ENCODE measurements around the gene GLIPR1L2.
"Not testable (repeated sequence)": the region's sequence is repeated elsewhere in the genome, so short reads cannot be mapped to it uniquely, and the experiment has no call there.

The GLIPR1L2 gene

DNA sequence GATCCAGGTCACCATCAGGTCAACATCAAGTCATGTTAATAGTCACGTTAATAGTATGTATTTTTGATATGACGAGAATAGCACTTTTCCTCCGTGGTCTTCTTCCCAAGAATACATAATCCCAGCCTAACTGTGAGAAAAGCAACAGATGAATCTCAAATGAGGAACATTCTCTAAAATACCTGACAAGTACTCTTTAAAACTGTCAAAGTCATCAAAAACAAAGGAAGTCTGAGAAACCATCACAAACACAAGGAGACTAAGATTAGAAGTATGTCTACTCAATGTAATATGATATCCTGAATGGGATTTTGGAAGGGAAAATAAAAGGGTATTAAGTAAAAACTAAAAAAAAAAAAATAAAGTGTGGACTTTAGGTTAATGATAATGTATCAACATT, 52.8 kb downstream of the GLIPR1L2 start:
- Mint-ChIP-seq H3K4me3 (no peak overlapping the region), H3K27ac (no peak overlapping the region), H3K36me3 (ENCODE audit: low read depth) (no peaks in the 10 kb centered on the region), H3K9me3 (no peaks in the 10 kb centered on the region), H3K4me1 (ENCODE audit: low read depth) (peaks cover 4% of the 10 kb centered on the region), H3K27me3 (peaks cover 10% of the 10 kb centered on the region)

DNA sequence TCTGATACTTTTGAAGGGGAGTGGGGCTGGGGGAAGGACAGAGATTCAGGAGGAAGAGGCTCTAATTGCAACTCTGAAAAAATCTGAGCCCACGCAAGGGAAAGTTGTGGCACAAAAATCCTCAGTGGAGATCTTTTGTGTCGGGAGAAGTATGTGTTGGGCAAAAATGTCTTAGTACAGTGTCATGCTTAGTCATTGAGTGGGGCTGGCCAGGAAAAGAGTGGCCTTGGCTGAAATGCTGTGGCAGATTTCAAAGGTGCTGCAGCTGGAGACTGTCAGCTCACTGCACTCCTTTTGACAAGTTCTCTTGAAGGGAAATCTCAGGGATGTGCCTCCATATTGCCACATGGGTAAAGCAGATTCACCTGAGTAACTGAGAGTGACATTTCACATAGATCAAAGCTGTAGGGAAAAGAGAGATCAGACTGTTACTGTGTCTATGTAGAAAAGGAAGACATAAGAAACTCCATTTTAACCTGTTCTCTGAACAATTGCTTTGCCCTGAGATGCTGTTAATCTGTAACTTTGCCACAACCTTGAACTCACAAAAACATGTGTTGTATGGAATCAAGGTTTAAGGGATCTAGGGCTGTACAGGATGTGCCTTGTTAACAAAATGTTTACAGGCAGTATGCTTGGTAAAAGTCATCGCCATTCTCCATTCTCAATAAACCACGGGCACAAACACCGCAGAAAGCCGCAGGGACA, 53.7 kb downstream of the GLIPR1L2 start:
- H3K36me3 Mint-ChIP-seq (ENCODE audit: low read depth): no peaks in the 10 kb centered on the region

DNA sequence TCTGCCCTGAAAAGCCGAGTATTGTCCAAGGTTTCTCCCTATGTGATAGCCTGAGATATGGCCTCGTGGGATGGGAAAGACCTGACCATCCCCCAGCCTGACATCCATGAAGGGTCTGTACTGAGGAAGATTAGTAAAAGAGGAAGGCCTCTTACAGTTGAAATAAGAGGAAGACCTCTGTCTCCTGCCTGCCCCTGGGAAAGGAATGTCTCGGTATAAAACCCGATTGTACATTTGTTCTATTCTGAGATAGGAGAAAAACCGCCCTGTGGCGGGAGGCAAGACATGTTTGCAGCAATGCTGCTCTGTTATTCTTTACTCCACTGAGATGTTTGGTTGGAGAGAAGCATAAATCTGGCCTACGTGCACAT, 54.2 kb downstream of the GLIPR1L2 start:
- H3K36me3 Mint-ChIP-seq (ENCODE audit: low read depth); H3K4me3 Mint-ChIP-seq; H3K9me3 Mint-ChIP-seq; H3K4me1 Mint-ChIP-seq (ENCODE audit: low read depth); H3K27ac Mint-ChIP-seq: not testable (repeated sequence)
- H3K27me3 Mint-ChIP-seq: peaks cover 10% of the 10 kb centered on the region

More for the DNA sequence above, 53.7 kb downstream of the GLIPR1L2 start:
- peaks cover 10% of the 10 kb centered on the region for H3K27me3 Mint-ChIP-seq
- H3K4me1 Mint-ChIP-seq (ENCODE audit: low read depth): peaks cover 4% of the 10 kb centered on the region
- H3K27ac Mint-ChIP-seq: no peak overlapping the region
- no peak overlapping the region for H3K4me3 Mint-ChIP-seq
- H3K9me3 Mint-ChIP-seq: no peaks in the 10 kb centered on the region

DNA sequence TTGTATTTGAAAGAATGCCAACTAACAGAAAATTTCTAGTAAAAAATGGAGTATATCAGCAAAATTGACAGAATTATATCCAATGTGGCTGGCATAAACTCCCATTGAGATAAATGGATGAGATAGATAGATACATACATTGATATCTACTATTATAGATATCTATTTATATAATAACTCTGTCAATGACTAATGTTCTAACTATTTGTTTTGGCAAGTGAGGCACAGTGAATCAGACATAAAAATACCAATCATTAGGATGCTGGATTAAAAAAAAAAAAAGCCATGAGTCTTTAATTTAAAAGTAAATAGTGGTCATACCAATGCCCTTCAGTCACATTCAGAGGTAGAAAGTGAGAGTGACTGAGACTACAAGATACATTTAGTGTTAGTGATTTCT, 56.0 kb downstream of the GLIPR1L2 start:
- Mint-ChIP-seq H3K36me3 (ENCODE audit: low read depth) (no peaks in the 10 kb centered on the region), H3K27ac (no peak overlapping the region), H3K9me3 (no peaks in the 10 kb centered on the region), H3K4me3 (no peak overlapping the region), H3K4me1 (ENCODE audit: low read depth) (no peaks in the 10 kb centered on the region), H3K27me3 (peaks cover 10% of the 10 kb centered on the region)

DNA sequence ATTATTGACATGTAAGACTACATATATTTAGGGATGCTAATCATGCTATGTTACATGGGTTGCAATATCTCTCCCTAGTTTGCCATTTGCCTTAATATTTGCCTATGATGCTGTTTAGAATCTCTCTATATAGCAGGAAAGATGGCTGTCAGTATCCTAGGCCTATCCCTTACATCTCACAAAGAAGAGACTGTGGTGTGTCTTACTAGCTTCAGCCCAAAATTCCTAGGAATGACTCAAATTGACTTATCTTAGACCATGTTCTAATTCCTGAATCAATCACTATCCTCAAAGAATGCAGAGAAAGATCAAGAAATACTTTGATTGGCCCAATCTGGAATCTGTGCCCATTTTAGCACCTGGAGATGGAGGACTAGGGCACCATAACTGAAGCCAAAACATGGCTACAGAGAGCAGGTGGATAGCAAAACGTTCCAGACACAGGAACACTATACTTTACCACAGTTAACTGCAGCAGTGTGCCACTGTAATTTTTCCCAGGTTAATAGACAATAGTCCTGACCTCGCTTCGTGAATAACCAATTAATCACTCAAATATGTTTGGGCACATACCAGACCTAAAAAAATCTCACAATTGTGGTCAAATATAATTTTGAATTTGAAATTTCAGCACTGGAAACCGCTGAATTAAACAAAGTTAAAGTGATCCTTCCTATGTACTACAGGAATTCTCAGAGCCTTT, 57.0 kb downstream of the GLIPR1L2 start:
- Mint-ChIP-seq H3K27me3 (peaks cover 10% of the 10 kb centered on the region), H3K4me3 (no peak overlapping the region), H3K27ac (no peak overlapping the region), H3K9me3 (no peaks in the 10 kb centered on the region), H3K4me1 (ENCODE audit: low read depth) (no peaks in the 10 kb centered on the region), H3K36me3 (ENCODE audit: low read depth) (no peaks in the 10 kb centered on the region)

DNA sequence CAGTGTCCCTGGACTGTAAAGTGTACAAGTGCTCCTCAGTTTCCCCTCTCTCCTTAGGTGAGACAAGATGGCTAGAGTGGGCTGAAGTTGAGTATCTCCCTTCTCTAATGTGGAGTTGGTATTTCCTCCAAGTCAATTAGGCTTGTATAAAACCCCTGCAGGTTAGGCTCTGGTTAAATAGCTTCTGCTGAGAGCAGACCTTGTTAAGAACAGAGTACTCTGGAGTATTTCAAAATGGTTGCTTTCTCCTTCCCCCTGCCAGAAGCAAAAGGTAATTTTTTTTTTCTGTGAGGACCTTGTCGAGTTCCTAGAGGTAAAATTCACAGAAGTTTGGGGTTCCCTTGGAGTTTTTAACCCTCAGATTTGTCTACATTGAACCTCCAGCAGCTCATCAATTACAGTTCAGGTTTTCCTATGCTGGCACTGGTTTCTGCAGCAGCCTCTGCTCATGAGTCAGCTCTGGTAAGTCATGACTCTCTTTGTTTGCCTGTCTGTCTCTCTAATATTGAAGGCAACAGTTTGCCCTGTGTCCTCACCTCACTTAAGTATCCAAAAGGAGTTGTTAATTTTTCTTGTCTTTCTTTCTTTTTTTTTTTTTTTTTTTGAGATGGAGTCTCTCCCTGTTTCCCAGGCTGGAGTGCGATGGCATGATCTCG, 61.9 kb downstream of the GLIPR1L2 start:
- Mint-ChIP-seq H3K27ac (no peak overlapping the region), H3K4me1 (ENCODE audit: low read depth) (peaks cover 12% of the 10 kb centered on the region), H3K4me3 (no peak overlapping the region)

DNA sequence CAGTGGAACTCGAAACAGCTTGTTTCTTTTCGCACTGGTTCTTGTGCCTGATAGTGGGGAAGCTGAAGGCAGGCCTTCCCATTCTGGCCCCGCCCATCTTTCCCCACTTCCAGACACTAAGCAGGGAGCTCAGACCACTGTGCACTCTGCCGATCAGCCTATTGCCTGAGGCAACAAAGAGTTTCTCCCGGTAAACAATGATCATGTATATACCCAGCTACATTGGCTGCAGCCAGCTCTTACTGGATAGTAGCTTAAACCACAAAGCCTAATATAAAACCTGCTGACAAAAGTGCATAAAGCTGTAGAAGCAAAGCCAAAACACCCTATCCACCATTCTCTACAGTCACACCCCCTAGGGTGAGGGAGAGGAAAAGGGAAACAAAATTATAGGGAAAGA, 65.0 kb downstream of the GLIPR1L2 start:
- Mint-ChIP-seq H3K27ac (no peak overlapping the region), H3K36me3 (ENCODE audit: low read depth) (no peaks in the 10 kb centered on the region), H3K4me3 (no peak overlapping the region), H3K4me1 (ENCODE audit: low read depth) (peaks cover 20% of the 10 kb centered on the region), H3K9me3 (peaks cover 6% of the 10 kb centered on the region), H3K27me3 (no peaks in the 10 kb centered on the region)

More for the DNA sequence above, 61.9 kb downstream of the GLIPR1L2 start:
- peaks cover 5% of the 10 kb centered on the region for H3K9me3 Mint-ChIP-seq
- no peaks in the 10 kb centered on the region for H3K36me3 Mint-ChIP-seq (ENCODE audit: low read depth)
- H3K27me3 Mint-ChIP-seq: no peaks in the 10 kb centered on the region

DNA sequence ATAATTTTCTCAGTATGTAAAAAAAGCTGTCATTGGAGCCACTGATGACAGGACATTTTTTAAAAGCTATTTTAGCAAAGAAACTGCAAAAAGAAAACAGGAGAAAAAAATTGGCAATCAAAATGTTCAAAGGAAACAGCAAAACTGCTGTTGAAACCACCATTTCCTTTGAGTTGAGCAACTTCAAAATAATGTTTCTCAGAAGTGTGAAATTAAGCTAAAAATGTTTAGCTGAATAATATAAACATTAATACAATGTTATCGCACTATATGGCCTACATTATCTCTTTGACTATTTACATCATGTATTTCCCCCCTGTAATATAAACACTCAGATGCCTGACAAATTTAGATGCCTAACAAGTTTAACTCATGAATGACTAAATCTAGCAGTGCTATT, 66.3 kb downstream of the GLIPR1L2 start:
- no peaks in the 10 kb centered on the region for H3K36me3 Mint-ChIP-seq (ENCODE audit: low read depth)
- H3K4me1 Mint-ChIP-seq (ENCODE audit: low read depth): peaks cover 20% of the 10 kb centered on the region
- no peak overlapping the region for H3K4me3 Mint-ChIP-seq
- peaks cover 6% of the 10 kb centered on the region for H3K9me3 Mint-ChIP-seq
- H3K27ac Mint-ChIP-seq: no peak overlapping the region
- no peaks in the 10 kb centered on the region for H3K27me3 Mint-ChIP-seq

DNA sequence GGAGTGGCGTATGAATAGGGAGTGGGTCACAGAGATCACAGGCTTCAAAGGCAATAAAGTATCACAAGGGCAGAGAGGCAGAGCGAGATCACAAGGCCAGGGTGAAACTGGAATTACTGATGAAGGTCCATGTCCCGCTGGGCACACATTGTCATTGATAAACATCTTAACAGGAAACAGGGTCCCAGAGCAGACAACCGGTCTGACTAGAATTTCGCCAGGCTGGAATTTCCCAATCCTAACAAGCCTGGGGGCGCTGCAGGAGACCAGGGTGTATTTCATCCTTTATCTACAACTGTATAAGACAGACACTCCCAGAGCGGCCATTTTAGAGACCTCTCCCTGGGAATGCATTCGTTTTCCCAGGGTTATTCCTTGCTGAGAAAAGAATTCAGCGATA, 67.0 kb downstream of the GLIPR1L2 start:
- peaks cover 20% of the 10 kb centered on the region for H3K4me1 Mint-ChIP-seq (ENCODE audit: low read depth)
- not testable (repeated sequence) for H3K27ac Mint-ChIP-seq; H3K4me3 Mint-ChIP-seq; H3K27me3 Mint-ChIP-seq; H3K36me3 Mint-ChIP-seq (ENCODE audit: low read depth); H3K9me3 Mint-ChIP-seq

DNA sequence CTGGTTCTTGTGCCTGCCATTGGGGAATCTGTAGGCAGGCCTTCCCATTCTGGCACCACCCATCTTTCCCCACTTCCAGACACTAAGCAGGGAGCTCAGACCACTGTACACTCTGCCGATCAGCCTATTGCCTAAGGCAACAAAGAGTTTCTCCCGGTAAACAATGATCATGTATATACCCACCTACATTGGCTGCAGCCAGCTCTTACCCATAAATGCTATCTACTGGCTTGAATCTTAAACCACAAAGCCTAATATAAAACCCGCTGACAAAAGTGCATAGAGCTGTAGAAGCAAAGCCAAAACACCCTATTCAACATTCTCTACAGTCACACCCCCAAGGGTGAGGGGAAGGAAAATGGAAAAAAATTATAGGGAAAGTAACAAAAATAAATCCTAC, 68.9 kb downstream of the GLIPR1L2 start:
- Mint-ChIP-seq H3K4me1 (ENCODE audit: low read depth) (peaks cover 20% of the 10 kb centered on the region), H3K4me3 (no peak overlapping the region), H3K27ac (no peak overlapping the region), H3K9me3 (peaks cover 6% of the 10 kb centered on the region), H3K36me3 (ENCODE audit: low read depth) (no peaks in the 10 kb centered on the region), H3K27me3 (no peaks in the 10 kb centered on the region)

DNA sequence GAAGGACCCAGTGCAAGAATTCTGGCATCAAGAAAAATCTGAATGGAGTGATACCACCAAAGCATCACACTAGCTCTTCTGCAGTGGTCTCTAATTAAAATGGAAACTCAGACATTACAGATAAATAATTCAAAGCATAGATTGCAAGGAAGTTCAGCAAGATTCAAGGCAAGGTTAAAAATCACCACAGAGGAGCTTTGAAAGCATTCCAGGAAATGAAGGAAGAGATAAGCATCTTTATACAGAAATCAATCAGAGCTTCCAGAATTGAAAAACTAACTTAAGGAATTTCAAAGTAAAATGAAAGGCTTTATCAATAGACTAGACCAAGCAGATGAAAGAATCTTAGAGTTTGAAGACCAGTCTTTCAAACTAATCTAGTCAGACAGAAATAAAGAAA, 69.3 kb downstream of the GLIPR1L2 start:
- peaks cover 20% of the 10 kb centered on the region for H3K4me1 Mint-ChIP-seq (ENCODE audit: low read depth)
- no peaks in the 10 kb centered on the region for H3K27me3 Mint-ChIP-seq
- H3K27ac Mint-ChIP-seq: no peak overlapping the region
- H3K4me3 Mint-ChIP-seq: no peak overlapping the region
- no peaks in the 10 kb centered on the region for H3K36me3 Mint-ChIP-seq (ENCODE audit: low read depth)
- peaks cover 6% of the 10 kb centered on the region for H3K9me3 Mint-ChIP-seq

DNA sequence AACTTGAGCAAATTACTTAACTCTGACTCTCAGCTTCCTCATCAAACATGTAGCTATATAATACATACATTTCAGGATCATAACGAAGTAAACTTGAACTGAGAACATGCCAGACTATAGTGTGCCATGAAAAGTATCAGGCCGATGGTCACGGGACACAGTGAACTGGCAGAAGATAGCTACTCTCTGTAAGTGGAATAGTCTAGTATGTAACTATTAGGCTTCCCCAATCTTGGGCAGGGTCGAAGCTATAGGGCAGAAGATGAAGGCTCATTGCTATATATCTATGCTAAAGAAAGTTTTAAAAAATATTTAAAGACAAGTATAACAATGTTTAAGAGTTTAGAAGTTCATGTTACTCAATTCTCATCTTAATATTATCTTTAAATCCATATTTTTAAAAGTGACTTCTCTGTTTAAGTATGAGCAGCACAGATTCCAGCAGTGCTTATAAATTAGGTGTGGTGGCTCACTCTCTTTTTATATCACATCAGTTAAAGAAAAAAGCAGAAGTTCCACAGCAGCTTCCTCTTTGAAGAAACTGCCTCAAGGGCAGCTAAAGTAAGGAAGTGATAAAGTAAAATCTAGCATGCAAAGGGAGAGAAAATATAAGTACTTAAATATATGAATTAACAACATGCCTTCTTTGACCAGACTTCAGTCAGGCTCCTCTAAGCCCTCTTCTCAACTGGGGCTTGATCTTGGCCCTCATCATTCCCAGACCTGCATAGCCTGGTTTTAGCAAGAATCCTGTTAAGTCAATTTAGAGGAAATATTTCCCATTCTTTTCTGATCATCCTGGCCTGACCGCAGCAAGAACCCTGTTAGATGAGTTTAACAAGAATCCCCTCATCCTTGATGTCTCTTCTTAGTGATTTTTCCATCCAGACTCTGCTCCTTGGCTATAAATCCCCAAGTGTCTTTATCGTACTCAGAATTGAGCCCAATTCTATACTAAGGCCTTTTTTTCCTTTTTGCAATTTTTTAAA, 81.3 kb downstream of the GLIPR1L2 start:
- Mint-ChIP-seq H3K4me1 (ENCODE audit: low read depth) (peaks cover 16% of the 10 kb centered on the region), H3K27me3 (no peaks in the 10 kb centered on the region), H3K27ac (no peak overlapping the region), H3K9me3 (no peaks in the 10 kb centered on the region), H3K36me3 (ENCODE audit: low read depth) (no peaks in the 10 kb centered on the region), H3K4me3 (no peak overlapping the region)

DNA sequence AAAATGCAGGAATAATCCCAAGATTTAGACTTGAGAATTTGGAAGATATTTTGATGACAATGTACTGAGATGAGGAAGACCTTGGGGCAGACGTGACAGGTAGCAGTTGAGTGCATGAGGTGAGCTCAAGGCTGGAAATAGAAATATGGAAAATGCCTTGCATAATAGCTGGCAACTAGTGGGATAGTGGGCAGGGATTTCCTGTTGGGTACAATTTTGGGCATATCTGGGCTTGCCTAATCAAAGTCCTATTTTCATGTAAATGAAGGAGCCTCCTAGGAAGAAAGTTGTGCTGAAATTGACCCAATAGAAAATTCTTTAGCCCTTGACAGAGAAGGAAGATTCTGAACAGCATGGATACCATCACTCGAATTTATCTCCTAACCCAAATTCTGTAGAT, 83.2 kb downstream of the GLIPR1L2 start:
- Mint-ChIP-seq H3K9me3 (no peaks in the 10 kb centered on the region), H3K4me3 (no peak overlapping the region), H3K27me3 (no peaks in the 10 kb centered on the region), H3K36me3 (ENCODE audit: low read depth) (no peaks in the 10 kb centered on the region), H3K4me1 (ENCODE audit: low read depth) (peaks cover 36% of the 10 kb centered on the region), H3K27ac (no peak overlapping the region)

DNA sequence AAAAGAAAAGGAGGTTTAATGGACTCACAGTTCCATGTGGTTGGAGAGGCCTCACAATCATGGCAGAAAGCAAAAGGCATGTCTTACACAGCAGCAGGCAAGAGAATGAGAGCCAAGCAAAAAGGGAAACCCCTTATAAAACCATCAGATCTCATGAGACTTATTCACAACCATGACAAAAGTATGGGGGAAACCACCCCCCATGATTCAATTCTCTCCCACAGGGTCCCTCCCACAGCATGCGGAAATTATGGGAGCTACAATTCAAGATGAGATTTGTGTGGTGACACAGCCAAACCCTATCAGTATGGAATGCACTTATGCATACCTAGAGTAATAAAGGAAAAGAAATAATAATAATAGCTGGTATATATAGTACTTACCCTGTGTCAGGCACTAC, 85.2 kb downstream of the GLIPR1L2 start:
- Mint-ChIP-seq H3K27ac (peak overlapping the region; percentile 28), H3K4me3 (no peak overlapping the region), H3K9me3 (no peaks in the 10 kb centered on the region), H3K36me3 (ENCODE audit: low read depth) (no peaks in the 10 kb centered on the region), H3K4me1 (ENCODE audit: low read depth) (peaks cover 54% of the 10 kb centered on the region), H3K27me3 (no peaks in the 10 kb centered on the region)
